ENCODE data around the gene OR8D4.
"Not testable (repeated sequence)": the region's sequence is repeated elsewhere in the genome, so short reads cannot be mapped to it uniquely, and the experiment has no call there.

The OR8D4 gene

GRCh38 chr11:123901867-123902266 is at the start of gene OR8D4:
Gene OR8D4 (plus strand): TSS chr11:123902167. CDS start chr11:123906432, 4,265 bp downstream.
- no peak for DNase-seq

GRCh38 chr11:123852321-123852720 is 49.6 kb upstream of the OR8D4 start:
- DNase-seq, result no peak

- no peak for DNase-seq
These were observed 48.9 kb upstream of the OR8D4 start for GRCh38 chr11:123853038-123853437.

DNA sequence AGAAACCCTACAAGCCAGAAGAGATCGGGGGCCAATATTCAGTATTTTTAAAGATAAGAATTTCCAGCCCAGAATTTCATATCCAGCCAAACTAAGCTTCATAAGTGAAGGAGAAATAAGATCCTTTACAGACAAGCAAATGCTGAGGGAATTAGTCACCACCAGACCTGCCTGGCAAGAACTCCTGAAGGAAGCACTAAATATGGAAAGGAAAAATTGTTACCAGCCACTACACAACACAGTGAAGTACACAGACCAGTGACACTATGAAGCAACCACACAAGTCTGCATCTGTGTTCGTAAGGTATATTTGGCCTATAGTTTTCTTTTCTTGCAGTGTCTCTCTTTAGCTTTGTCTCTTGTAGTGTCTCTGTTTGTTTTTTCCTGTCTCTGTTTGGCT is 45.5 kb upstream of the OR8D4 start:
- no peak for DNase-seq

- no peak for DNase-seq
These were observed 42.2 kb upstream of the OR8D4 start for GRCh38 chr11:123859731-123860130.

DNA sequence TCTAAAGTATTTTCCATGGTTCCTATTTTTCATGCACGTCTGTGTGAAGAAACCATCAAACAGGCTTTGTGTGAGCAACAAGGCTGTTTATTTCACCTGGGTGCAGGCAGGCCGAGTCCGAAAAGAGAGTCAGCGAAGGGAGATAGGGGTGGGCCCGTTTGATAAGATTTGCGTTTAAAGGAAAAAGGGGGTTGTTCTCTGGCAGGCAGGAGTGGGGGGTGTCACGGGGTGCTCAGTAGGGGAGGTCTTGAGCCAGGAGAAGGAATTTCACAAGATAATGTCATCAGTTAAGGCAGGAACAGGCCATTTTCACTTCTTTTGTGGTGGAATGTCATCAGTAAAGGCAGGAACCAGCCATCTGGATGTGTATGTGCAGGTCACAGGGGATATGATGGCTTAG is 36.7 kb upstream of the OR8D4 start:
- not testable (repeated sequence) for DNase-seq

GRCh38 chr11:123867795-123868194 is 34.2 kb upstream of the OR8D4 start:
- DNase-seq, result not testable (repeated sequence)

GRCh38 chr11:123880912-123881311 is 21.1 kb upstream of the OR8D4 start:
- DNase-seq, result no peak

DNA sequence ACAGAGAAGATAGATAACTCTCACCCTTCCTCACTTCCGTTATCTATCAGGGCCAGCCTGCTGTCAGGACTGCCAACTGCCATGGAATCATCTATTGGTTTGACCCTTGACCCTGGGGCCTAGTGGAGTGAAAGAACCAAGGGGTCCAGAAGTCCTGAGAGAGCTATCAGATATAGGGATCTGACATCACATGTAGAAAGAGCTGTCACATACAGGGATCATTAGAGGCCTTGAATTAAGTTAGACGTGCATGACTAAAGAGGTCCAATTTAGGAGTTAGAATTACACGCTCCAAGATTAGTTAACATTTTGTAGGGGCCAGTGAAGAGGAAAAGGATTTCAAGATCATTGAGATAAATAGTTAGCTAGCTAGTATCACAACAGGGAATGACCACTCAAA is 16.4 kb upstream of the OR8D4 start, which contains the start of gene TMEM225:
Gene TMEM225 (minus strand): TSS at position 101 of the 400 bp plus-strand sequence. CDS start 245 bp downstream, outside the sequence.
- DNase-seq, result no peak

DNA sequence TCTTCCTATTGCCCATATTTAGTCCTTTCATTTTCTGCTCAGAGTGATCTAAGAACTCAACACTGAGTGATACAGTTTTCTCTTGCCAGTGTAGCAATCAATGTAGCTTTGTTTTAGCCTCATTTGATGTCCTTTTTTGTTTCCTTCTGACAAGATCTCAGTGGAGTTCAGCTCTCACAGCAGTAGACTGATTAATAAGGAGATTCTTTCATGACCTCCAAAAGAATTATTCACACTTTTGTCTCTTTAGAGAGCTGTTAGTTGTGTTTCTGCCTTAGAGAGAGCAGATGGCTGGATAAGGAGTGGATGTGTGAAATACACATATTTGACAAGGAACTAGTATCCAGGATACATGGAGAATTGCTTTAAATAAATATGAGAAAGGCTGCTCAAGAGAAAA is 9.9 kb upstream of the OR8D4 start:
- DNase-seq, result no peak

DNA sequence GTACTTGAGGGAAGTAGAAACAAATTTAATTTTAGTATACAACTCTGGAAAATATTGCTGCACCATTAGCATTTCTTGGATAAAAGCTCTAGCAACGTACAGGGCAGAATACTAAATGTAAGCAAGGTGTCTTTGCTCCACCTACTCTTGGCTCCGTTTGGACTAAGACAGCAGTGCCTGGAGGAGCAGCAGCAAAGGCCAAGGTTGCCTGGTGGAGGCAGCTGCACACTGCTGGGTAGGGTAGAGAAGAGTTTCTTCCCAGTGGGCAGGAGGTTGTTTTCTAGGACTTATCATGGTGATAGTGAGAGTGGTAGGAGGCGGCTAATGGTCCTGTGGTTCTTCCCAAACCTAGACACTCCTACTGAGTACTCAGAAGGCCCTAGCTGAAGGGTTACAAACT is 2.2 kb upstream of the OR8D4 start:
- DNase-seq, result no peak

GRCh38 chr11:123903932-123904331 is 2.0 kb downstream of the OR8D4 start:
- DNase-seq, result no peak

DNA sequence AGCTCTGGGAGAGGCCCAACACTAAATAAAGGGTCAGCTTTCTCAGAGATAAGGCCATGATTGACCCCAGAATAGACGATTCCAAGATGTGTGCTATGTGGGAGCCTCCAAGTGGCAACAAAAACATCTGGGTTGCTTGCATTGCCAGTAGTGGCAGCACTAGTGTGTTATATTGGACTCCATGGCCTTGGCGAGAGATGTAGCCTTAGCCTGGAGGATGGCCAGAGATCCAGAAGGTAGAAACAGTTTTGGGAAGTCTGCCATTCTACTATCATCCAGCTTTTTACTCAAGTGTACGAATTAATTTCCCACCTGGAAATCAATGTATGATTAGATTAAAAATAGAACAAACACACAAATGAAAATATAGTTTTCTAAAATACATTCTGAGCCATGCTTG is 3.0 kb downstream of the OR8D4 start:
- no peak for DNase-seq

DNA sequence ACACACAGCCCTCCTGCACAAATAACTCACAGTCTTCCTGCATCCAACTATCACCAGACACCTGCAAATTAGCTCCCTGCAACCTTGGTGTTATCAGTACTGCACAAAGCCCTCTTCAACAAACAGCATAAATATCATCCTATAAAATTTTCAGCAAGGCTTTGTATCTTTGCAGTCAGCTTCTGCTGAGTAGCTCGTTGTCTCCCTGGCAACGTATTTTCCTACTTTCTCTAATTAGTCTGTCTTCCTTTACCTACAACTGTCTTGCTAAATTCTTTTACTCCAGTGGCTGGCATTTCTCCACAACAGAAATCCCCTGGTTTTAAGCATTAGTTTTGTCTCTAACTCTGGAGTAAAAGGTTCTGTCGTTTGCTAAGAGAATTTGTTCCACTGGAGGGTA is 3.9 kb downstream of the OR8D4 start:
- no peak for DNase-seq

- no peak for DNase-seq
These were observed 19.0 kb downstream of the OR8D4 start for GRCh38 chr11:123920943-123921342.

- no peak for DNase-seq
These were observed 22.1 kb downstream of the OR8D4 start for GRCh38 chr11:123924027-123924426.

DNA sequence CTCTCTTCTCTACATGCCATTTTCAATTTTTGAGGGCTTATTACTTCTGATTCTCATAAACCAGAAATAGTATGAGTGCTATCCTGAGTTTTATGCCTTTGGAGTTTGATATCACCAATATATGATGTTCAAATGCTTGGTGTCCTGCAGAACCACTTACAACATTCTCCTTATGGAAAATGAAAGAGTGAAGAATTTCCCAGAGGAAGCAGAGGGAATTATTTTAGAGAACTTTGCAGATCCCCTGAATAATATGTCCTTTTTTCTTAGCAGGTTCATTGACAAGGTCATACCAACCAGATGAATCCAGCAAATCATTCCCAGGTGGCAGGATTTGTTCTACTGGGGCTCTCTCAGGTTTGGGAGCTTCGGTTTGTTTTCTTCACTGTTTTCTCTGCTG is 37.4 kb downstream of the OR8D4 start, which contains the start of gene OR4D5:
Gene OR4D5 (plus strand): TSS at position 301 of the 400 bp plus-strand sequence. CDS start 0 bp downstream, at position 301.
- DNase-seq, result no peak

DNA sequence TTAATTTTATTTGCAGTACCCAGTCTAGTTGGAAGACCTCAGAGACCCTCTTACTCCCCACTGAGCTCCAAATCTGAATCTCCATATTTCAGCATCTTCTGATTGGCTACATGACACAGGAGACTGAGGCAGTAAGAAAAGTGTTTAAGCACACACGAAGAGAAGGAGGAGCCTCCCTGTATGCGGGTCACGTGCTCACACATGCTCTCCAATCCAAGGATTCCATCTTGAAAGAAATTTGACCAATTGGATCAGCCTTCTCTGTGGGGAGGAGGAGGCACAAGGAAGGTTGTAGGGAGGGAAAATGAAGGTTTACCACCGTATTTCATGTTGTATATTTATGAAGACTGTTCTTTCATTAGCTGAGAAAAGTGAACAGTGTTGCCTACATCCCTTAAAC is 40.4 kb downstream of the OR8D4 start:
- no peak for DNase-seq

GRCh38 chr11:123943738-123944137 is 41.8 kb downstream of the OR8D4 start, which contains the start of gene OR6T1:
Gene OR6T1 (minus strand): TSS chr11:123943838. CDS start chr11:123943838, 0 bp downstream.
- DNase-seq, result no peak

GRCh38 chr11:123945132-123945531 is 43.2 kb downstream of the OR8D4 start:
- no peak for DNase-seq

- no peak for DNase-seq
These were observed 54.8 kb downstream of the OR8D4 start for GRCh38 chr11:123956752-123957151.

All from NCI-H146 (cell line).